ENCODE data around the gene UGT2A2. TPM values are rescaled to one million over a fixed set of nuclear protein-coding genes. Genes with fewer than 3 reads are reported as not detected.

Gene UGT2A2
- total RNA-seq, result not detected in 2 replicates

DNA sequence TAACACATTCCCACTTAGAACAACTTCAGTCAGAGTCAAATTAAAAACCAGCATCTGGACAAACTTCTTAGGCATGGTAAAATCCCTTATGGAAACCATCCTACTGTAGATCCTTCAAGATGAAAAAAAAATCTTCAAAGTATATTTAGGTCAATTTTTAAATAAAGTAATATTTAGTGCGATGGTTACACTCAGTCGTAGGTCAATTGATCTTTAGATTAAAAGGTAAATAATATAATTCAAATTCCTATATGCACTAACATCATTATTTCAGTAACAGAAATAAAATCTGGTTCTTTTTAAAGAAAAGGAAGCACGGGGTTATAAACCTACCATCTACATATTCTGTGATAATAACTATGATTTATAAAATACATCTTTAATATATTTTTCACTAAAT is at the start of gene UGT2A2:
TSS of gene UGT2A2 (minus strand) at position 101 of the 400 bp plus-strand sequence. CDS start at position 99, 2 bp downstream.

DNA sequence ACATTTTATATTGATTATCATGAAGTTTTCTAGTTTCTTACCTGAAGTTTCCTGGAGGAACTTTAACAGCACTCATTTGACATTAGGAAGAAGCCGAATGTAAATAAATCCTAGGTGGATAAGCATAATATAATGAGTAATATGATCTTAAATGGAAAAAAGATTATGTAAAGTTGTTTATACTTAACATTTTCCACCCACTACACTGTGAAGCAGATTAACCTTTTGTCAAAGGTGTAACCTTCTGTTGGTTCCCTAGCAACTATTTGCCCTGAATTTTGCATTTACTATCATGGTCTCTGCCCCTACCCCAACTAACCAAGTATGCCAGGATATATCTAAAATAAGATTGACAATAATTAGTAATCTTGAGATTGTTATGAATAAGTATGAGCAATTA is 13.7 kb upstream of the UGT2A2 start, which contains the start of gene UGT2A1:
TSS of gene UGT2A1 (minus strand) at position 101 of the 400 bp plus-strand sequence. CDS start 5,603 bp downstream, outside the sequence.

Other genes with a start within 250 kb of the UGT2A2 start
- gene UGT2B4, start 143.7 kb downstream of the UGT2A2 start, total RNA-seq, result not detected in 2 replicates
- gene UGT2A1, start 13.6 kb upstream of the UGT2A2 start, total RNA-seq, result 0.16 TPM in 1 of 2 replicates, not detected in the other
- 0.65 and 4.7 TPM in 2 replicates for gene SULT1B1, start 121.0 kb upstream of the UGT2A2 start, total RNA-seq
- 9.6 and 10.2 TPM in 2 replicates for gene SULT1E1, start 220.5 kb upstream of the UGT2A2 start, total RNA-seq